ENCODE measurements around the gene CFAP73.

DNA sequence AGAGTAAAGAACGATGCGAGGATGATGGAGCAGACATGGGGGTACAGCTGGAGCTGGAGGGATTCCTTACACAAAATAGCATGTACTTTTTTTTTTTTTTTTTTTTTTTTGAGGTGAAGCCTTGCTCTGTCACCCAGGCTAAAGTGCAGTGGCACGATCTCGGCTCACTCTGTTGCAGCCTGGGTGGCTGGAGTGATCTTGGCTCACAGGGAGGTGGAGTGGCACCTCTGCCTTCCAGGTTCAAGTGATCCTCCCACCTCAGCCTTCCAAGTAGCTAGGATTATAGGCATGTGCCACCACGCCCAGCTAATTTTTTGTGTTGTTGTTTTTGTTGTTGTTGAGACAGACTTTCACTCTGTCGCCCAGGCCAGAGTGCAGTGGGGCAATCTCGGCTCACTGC lies 8.8 kb upstream of the CFAP73 start:
- TF ChIP-seq TEAD4 (CRISPR knock-in tag; IDR thresholded peaks at IDR 0.05) (no peak), ZNF232 (CRISPR knock-in tag; IDR thresholded peaks at IDR 0.05) (no peak), CTCF (IDR thresholded peaks at IDR 0.05) (no peak), CDX4 (CRISPR knock-in tag; IDR thresholded peaks at IDR 0.05; ENCODE audit: borderline replicate concordance) (no peak), ATF3 (CRISPR knock-in tag; conservative IDR thresholded peaks at IDR 0.05) (no peak), IRF2 (CRISPR knock-in tag; IDR thresholded peaks at IDR 0.05; ENCODE audit: borderline replicate concordance, low read depth) (no peak), ZNF138 (CRISPR knock-in tag; conservative IDR thresholded peaks at IDR 0.05) (no peak)
